OCI-LY7 (cell line): Measurements from ENCODE around the gene ZNF101. TPM values are rescaled to one million over a fixed set of nuclear protein-coding genes. Genes with fewer than 3 reads are reported as not detected.

Source experiments
- BruUV-seq: library from RNA; stranded (reverse); fragments of 400-500 nt; replicated peaks from 2 replicates; lab custom pipeline; 2021; lab: Mats Ljungman, UMichigan
- CTCF ChIA-PET: fragments of 300-600 bp; sonication (Branson Sonifier 250); formaldehyde crosslinking; loops from one replicate; lab custom pipeline; 2022; ENCODE audit warnings: antibody characterized with exemption; ENCODE audit not compliant: unreplicated experiment; lab: Charles Lee
- POLR2A ChIA-PET: fragments of 300-600 bp; sonication (Branson Sonifier 250); formaldehyde crosslinking; loops from one replicate; lab custom pipeline; 2022; ENCODE audit warnings: antibody characterized with exemption; lab: Charles Lee
- DNase-seq: peaks from one replicate; pipeline ENCODE4 v3.0.0-alpha.2; 2015; ENCODE audit warnings: low spot score
- H2AFZ ChIP-seq: fragments of 200-600 bp; sonication (generic), shearing (Covaris generic); 2 replicates; pipeline ENCODE4 v1.6.1; 2014; ENCODE audit warnings: mild to moderate bottlenecking, antibody characterized with exemption, low read length, moderate library complexity
- H3K27ac ChIP-seq: fragments of 200-600 bp; sonication (generic); 2 replicates; pipeline ENCODE4 v1.5.1; 2014; ENCODE audit warnings: mixed run types, low read depth, mild to moderate bottlenecking, moderate library complexity, low read length, inconsistent platforms; ENCODE audit not compliant: poor library complexity, severe bottlenecking
- H3K36me3 ChIP-seq: fragments of 200-600 bp; sonication (generic); 2 replicates; pipeline ENCODE4 v1.6.1; 2014; ENCODE audit warnings: mild to moderate bottlenecking, antibody characterized with exemption, low read length, moderate library complexity, mixed read lengths; ENCODE audit not compliant: insufficient read depth
- H3K4me1 ChIP-seq: fragments of 200-600 bp; sonication (generic); 2 replicates; pipeline ENCODE4 v1.5.1; 2014; ENCODE audit warnings: mild to moderate bottlenecking, low read length; ENCODE audit not compliant: insufficient read depth, poor library complexity, severe bottlenecking
- H3K4me2 ChIP-seq: fragments of 200-600 bp; sonication (generic); 2 replicates; pipeline ENCODE4 v1.6.1; 2014; ENCODE audit warnings: mild to moderate bottlenecking, low read length
- H3K4me3 ChIP-seq: fragments of 200-600 bp; sonication (generic); 2 replicates; pipeline ENCODE4 v1.5.1; 2014; ENCODE audit warnings: mild to moderate bottlenecking, low read depth, low read length; ENCODE audit not compliant: poor library complexity, severe bottlenecking
- H3K79me2 ChIP-seq: fragments of 200-600 bp; sonication (generic); 2 replicates; pipeline ENCODE4 v1.6.1; 2016; ENCODE audit warnings: low read depth, mild to moderate bottlenecking, low read length, moderate library complexity, mixed read lengths; ENCODE audit not compliant: insufficient read depth
- H3K9me2 ChIP-seq: fragments of 200-600 bp; sonication (generic); 2 replicates; pipeline ENCODE4 v1.6.1; 2016; ENCODE audit warnings: mild to moderate bottlenecking, low read length, mixed read lengths; ENCODE audit not compliant: insufficient read depth
- H3K9me3 ChIP-seq: fragments of 200-600 bp; sonication (generic); 2 replicates; pipeline ENCODE4 v1.6.1; 2014; ENCODE audit warnings: mild to moderate bottlenecking, mixed run types, low read length, mixed read lengths
- H4K20me1 ChIP-seq: fragments of 200-600 bp; sonication (generic); 2 replicates; pipeline ENCODE4 v1.6.1; 2014; ENCODE audit warnings: mild to moderate bottlenecking, antibody characterized with exemption, low read length, moderate library complexity, mixed read lengths; ENCODE audit not compliant: insufficient read depth
- CTCF ChIP-seq: fragments of 200-600 bp; sonication (generic); conservative IDR thresholded peaks from 2 replicates; pipeline ENCODE4 v1.5.1; 2014; ENCODE audit warnings: mild to moderate bottlenecking, antibody characterized with exemption, low read length, moderate library complexity, mixed read lengths
- EZH2phosphoT487 ChIP-seq: fragments of 200-600 bp; sonication (generic); IDR thresholded peaks from 2 replicates; pipeline ENCODE4 v1.6.1; 2018; ENCODE audit warnings: low read depth, borderline replicate concordance, mild to moderate bottlenecking, mixed run types, antibody characterized with exemption, low read length, moderate library complexity, mixed read lengths
- intact Hi-C: fragments of 100-400 bp; cut with micrococcal nuclease; formaldehyde crosslinking; loops from one replicate; pipeline ENCODE4 v1.10.0; 2022; ENCODE audit not compliant: unreplicated experiment
- total RNA-seq, 2 experiments: library from RNA; depleted of rRNA in 1 of 2; stranded (reverse); fragments of >200 nt in 1 of 2; shearing (Covaris generic) in 1 of 2; gene quantifications; 2 replicates each; pipeline ENCODE4 v1.2.3, GENCODE V29; 2014 to 2022

The ZNF101 gene
- total RNA-seq, 2 experiments from 2014 or later: 66.6 to 83.8 TPM

- CTCF ChIA-PET: no interaction called here
Observed at GRCh38 chr19:19637523-19638251, 31.0 kb upstream of the ZNF101 start.

GRCh38 chr19:19642506-19643157, 26.0 kb upstream of the ZNF101 start:
- POLR2A ChIA-PET: no interaction called here
- Histone ChIP-seq H2AFZ (peak overlapping the region; percentile 26; the same call in 1 of the 2 replicates), H3K9me3 (no peaks in the 10 kb centered on the region), H3K4me1 (peaks cover 21% of the 10 kb centered on the region), H4K20me1 (no peaks in the 10 kb centered on the region), H3K4me2 (peak overlapping the region; percentile 87), H3K4me3 (peak overlapping the region; percentile 78), H3K27ac (peak overlapping the region; percentile 90), H3K79me2 (peaks cover 16% of the 10 kb centered on the region; the same call in 1 of the 2 replicates), H3K36me3 (peaks cover 62% of the 10 kb centered on the region), H3K9me2 (no peaks in the 10 kb centered on the region)
- BruUV-seq: no TSS peak
- peak; percentile 29 for DNase-seq
- intact Hi-C loops: loop anchor here (1.0 kb wide), 1 partner anchor 110 kb away; no protein-coding TSS in a partner anchor
- no peak for TF ChIP-seq EZH2phosphoT487
- no peak for TF ChIP-seq CTCF
- CTCF ChIA-PET: no interaction called here

More at GRCh38 chr19:19637523-19638251, 31.0 kb upstream of the ZNF101 start:
- Histone ChIP-seq H3K9me3 (no peaks in the 10 kb centered on the region), H3K36me3 (peaks cover 68% of the 10 kb centered on the region), H3K4me3 (no peak overlapping the region), H3K79me2 (peaks cover 12% of the 10 kb centered on the region; the same call in 1 of the 2 replicates), H3K4me2 (no peak overlapping the region), H3K4me1 (peaks cover 11% of the 10 kb centered on the region), H3K9me2 (no peaks in the 10 kb centered on the region), H3K27ac (no peak overlapping the region), H2AFZ (no peak overlapping the region), H4K20me1 (no peaks in the 10 kb centered on the region)
- POLR2A ChIA-PET: interaction anchor here (0.6 to 0.7 kb wide), 2 partner anchors 21 to 31 kb away, joined by 4 to 5 read pairs; no protein-coding TSS in a partner anchor
- intact Hi-C loops: no loop called here
- 0 out of 2 replicates have a peak, but pooled peaks have one; percentile 12 for TF ChIP-seq CTCF
- TF ChIP-seq EZH2phosphoT487: no peak
- no TSS peak for BruUV-seq
- no peak for DNase-seq
